Activated CD4-positive, alpha-beta T cell treated with anti-CD3 and anti-CD28 coated beads, Interleukin-2, amount 50 U/mL, for 4 hours (primary cell): ENCODE results near the gene OR51M1.
"Not testable (repeated sequence)": the region's sequence is repeated elsewhere in the genome, so short reads cannot be mapped to it uniquely, and the experiment has no call there.

ENCODE experiments used
- DNase-seq, 2 experiments: peaks; one replicate each; pipeline ENCODE4 v3.0.0-alpha.2; 2020

The OR51M1 gene

GRCh38 chr11:5383576-5383975 is at the start of gene OR51M1:
OR51M1 (plus strand) TSS chr11:5383812; CDS start chr11:5389399, 5,587 bp downstream.
- no peak for DNase-seq

GRCh38 chr11:5335170-5335569 is 48.4 kb upstream of the OR51M1 start:
- DNase-seq: no peak

- no peak for DNase-seq
Measured at GRCh38 chr11:5336331-5336730, 47.3 kb upstream of the OR51M1 start.

- DNase-seq: not testable (repeated sequence)
Measured at GRCh38 chr11:5337253-5337652, 46.4 kb upstream of the OR51M1 start.

- DNase-seq: no peak
Measured at GRCh38 chr11:5339771-5340322, 43.8 kb upstream of the OR51M1 start.

GRCh38 chr11:5343474-5344335 is 39.9 kb upstream of the OR51M1 start, which contains the start of gene OR51B5:
OR51B5 (minus strand) TSS chr11:5343524; CDS start chr11:5343524, 0 bp downstream.
- no peak for DNase-seq

GRCh38 chr11:5345831-5346230 is 37.8 kb upstream of the OR51M1 start:
- no peak for DNase-seq

- no peak for DNase-seq
Measured at GRCh38 chr11:5348551-5349194, 34.9 kb upstream of the OR51M1 start.

- no peak for DNase-seq
Measured at GRCh38 chr11:5349550-5349949, 34.1 kb upstream of the OR51M1 start.

- DNase-seq: no peak
Measured at GRCh38 chr11:5351208-5351607, 32.4 kb upstream of the OR51M1 start, which contains the start of gene OR51B6. OR51B6 (plus strand) TSS chr11:5351508; CDS start chr11:5351508, 0 bp downstream.

GRCh38 chr11:5356031-5356430 is 27.6 kb upstream of the OR51M1 start:
- not testable (repeated sequence) for DNase-seq

- no peak for DNase-seq
Measured at GRCh38 chr11:5362017-5362625, 21.5 kb upstream of the OR51M1 start.

GRCh38 chr11:5363679-5364078 is 19.9 kb upstream of the OR51M1 start:
- DNase-seq: no peak

GRCh38 chr11:5364214-5364613 is 19.4 kb upstream of the OR51M1 start:
- DNase-seq: no peak

GRCh38 chr11:5366365-5366764 is 17.2 kb upstream of the OR51M1 start:
- not testable (repeated sequence) for DNase-seq

GRCh38 chr11:5366856-5367255 is 16.8 kb upstream of the OR51M1 start:
- no peak for DNase-seq

- no peak for DNase-seq
Measured at GRCh38 chr11:5367448-5368074, 16.1 kb upstream of the OR51M1 start.

GRCh38 chr11:5368502-5369043 is 15.0 kb upstream of the OR51M1 start:
- DNase-seq: no peak

- no peak for DNase-seq
Measured at GRCh38 chr11:5369789-5370188, 13.8 kb upstream of the OR51M1 start.

GRCh38 chr11:5380740-5381342 is 2.8 kb upstream of the OR51M1 start:
- DNase-seq: no peak

- no peak for DNase-seq
Measured at GRCh38 chr11:5384335-5384734, 723 bp downstream of the OR51M1 start.

GRCh38 chr11:5390210-5390609 is 6.6 kb downstream of the OR51M1 start:
- no peak for DNase-seq
